Umbilical cord (tissue), 2 donors: ENCODE measurements around the gene SMCHD1. TPM values are rescaled to one million over a fixed set of nuclear protein-coding genes. Genes with fewer than 3 reads are reported as not detected.
A peak's percentile ranks its signal among the peaks of the same experiment; 100 is the strongest.
"Not testable (repeated sequence)": the region's sequence is repeated elsewhere in the genome, so short reads cannot be mapped to it uniquely, and the experiment has no call there.

Source experiments
- DNase-seq: peaks from one replicate; pipeline ENCODE4 v3.0.0-alpha.2; 2015; ENCODE audit warnings: low spot score
- total RNA-seq: library from RNA; depleted of rRNA; stranded (reverse); fragments of >200 nt; gene quantifications from one replicate; pipeline ENCODE4 v1.2.3, GENCODE V29; 2014; ENCODE audit warnings: low replicate concordance; ENCODE audit not compliant: insufficient read depth

The SMCHD1 gene
- total RNA-seq, 1 donor from 2014 or later, result 165 TPM

GRCh38 chr18:2852460-2852859 is 196.9 kb downstream of the SMCHD1 start:
- DNase-seq, result not testable (repeated sequence)

- DNase-seq, result no peak
These were observed 197.8 kb downstream of the SMCHD1 start for GRCh38 chr18:2853173-2853925.

DNA sequence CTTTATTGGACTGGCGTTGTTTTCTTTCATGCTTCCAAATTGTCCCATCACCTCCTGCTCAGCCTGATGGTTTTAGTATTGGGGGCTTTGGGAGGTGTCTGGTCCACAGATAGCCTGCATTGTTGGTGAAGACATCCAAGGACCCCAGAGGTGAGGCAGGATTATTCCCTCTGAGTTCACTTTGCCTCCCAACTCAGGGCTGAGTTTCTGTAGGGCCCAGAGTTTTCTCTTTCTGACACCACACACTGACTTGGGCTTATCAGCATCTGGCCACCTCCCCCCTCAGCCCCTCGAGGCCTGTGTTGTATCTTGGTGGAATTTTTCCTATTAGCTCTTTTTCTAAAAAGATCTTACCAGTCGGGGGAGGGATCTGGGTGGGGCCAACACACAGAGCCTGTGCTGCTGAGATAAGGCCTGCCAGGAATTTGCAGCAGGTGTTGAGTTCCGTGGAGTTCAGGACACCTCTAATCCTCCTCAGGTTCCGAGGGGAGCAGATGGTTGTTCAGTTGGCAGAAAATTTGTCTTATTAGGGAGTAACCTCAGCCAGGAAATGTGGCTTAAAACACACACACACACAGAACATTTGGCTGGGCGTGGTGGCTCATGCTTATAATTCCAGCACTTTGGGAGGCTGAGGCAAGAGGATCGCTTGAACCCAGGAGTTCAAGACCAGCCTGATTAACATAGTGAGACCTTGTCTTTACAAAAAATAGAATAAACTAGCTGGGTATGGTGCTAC is 198.6 kb downstream of the SMCHD1 start:
- DNase-seq, result peak; percentile 81

Other genes with a start within 250 kb of the SMCHD1 start
- gene METTL4, start 84.2 kb upstream of the SMCHD1 start, total RNA-seq, result 12.5 TPM
- 6.3 TPM for gene NDC80, start 84.2 kb upstream of the SMCHD1 start, total RNA-seq
- 26.5 TPM for gene EMILIN2, start 191.3 kb downstream of the SMCHD1 start, total RNA-seq